Measurements from ENCODE around the gene CRHR1.

GRCh38 chr17:45761957-45762565 lies 22.1 kb upstream of the CRHR1 start:
- TF ChIP-seq POLR2A (IDR thresholded peaks at IDR 0.05) (no peak), CTCF (IDR thresholded peaks at IDR 0.05) (no peak)

Measured in lower leg skin (tissue), 3 donors.